HG03558 (cell line): Measurements from ENCODE around the gene RNF183.
"Not testable (repeated sequence)": the region's sequence is repeated elsewhere in the genome, so short reads cannot be mapped to it uniquely, and the experiment has no call there.

Experiments used
- ATAC-seq: cut with Tn5 transposase; IDR thresholded peaks from one replicate; pipeline ENCODE4 v1.9.1; 2021; ENCODE audit warnings: moderate number of reproducible peaks; ENCODE audit not compliant: unreplicated experiment; ENCODE audit errors: extremely low read depth

Gene RNF183

DNA sequence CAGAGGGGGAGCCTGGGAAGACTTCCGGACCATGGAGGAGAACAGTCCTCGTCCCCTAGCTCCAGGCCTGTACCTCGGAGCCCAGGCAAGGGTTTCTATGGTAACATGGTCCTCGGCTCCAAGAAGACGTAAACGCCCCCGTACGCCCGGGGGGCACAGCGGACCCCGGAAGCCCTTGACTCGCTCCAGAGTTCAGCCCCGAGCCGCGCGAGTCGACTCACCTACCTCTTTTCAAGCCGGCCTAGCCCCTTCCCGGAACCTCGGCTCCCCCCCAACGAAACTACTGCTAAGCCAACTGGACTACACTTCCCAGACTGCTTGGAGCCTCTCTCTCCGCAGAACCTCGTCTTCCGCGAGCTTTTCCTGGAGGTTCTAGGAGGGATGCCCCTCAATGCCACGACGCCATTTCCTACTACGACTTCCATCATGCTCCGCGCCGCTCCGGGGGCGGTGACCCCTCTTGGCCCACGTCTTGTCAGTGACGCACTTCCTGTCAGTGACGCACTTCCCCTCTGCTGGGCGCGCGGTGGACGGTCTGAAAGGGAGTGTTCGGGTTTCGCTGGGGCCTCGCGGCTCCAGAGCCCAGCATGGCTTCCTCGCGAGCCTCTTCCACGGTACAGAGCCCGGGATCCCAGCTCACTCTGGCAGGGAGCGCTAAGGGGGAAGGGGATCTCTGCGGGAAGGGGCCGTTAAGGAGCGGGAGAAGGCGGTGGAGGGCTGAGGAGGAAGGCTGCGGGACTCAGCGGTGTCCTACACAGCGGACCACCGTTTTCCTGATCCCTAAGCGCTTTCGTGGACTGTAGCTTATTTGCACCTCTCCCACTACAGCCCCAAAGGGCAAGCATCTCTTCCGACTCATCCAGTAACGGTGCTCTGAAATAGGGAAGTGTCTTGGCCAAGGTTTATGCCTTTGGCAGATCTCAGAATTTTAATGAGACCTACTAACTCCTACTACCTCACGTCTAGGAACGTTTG is 27.7 kb downstream of the RNF183 start, which contains the start of the genes CDC26 and PRPF4:
Gene CDC26 (minus strand): TSS at position 416 of the 975 bp plus-strand sequence. CDS start 3,065 bp downstream, outside the sequence.
Gene PRPF4 (plus strand): TSS at position 502 of the 975 bp plus-strand sequence. CDS start 86 bp downstream, at position 588.
- ATAC-seq: peak; percentile 96

DNA sequence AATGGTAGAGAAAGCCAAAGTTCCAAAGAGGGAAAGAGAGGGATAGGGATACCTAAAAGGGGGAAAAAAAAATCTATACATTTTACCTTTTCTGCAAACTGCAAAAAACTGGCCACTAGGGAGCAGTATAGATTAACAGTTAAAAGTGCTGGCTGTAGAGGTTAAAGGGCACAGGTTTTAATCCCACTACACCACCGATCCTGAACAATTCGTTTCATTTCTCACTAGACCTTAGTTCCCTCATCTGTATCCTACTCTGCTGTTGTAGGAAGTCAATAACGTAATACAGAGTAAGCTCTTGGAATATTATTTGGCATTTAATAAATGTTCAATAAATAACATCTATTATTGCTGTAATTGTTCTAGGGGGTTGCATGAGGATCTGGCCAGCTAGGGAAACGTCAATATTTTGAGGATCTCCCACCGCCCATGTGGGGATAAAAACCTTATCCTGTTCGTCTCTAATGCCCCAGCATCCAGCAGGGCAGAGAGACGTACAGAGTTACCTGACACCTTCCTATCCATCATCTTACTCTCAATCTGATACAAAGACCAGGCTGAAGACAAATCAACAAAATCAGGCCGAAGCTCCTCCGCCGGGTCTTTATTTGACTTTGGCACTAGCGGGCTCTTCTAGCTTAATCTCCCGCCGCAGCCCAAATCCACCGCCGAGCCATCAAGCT is 28.6 kb downstream of the RNF183 start:
- ATAC-seq: no peak

DNA sequence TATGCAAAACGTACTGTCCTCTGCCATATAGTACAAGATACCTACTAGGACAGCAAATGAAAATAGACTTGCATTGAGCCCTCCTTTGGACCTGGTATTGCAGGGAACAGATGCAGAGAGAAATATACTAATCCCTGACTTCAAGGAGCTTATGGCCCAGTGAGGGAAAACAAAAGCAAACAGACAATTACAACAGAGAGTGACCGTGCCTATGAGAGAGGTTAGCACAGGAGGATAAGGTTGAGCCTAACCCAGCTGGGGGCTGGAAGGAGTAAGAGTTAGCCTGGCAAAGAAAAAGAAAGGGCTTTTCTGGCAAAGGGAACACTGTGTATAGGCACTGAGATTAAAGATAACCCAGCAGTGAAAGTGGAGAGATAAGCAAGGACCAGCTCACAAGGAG is 33.3 kb downstream of the RNF183 start:
- ATAC-seq: no peak

DNA sequence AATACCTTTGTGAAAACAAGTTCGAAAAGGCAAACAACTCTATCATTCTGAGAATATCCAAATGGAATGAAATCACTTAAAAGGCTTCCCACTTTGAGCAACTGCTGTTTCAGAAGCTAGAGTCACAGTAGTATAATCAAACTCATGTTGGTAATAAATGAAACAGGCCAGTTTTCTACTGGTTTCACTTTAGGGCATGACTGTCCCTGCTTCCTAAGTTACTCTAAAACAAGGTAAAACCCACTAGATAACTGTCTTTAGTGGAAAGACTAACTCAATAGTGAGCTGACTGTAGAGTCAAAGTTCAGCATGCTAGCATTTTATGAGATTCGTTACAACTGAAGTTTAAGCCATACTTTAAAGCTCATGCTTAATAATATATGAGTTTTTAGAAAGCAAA is 33.8 kb downstream of the RNF183 start:
- ATAC-seq: no peak

DNA sequence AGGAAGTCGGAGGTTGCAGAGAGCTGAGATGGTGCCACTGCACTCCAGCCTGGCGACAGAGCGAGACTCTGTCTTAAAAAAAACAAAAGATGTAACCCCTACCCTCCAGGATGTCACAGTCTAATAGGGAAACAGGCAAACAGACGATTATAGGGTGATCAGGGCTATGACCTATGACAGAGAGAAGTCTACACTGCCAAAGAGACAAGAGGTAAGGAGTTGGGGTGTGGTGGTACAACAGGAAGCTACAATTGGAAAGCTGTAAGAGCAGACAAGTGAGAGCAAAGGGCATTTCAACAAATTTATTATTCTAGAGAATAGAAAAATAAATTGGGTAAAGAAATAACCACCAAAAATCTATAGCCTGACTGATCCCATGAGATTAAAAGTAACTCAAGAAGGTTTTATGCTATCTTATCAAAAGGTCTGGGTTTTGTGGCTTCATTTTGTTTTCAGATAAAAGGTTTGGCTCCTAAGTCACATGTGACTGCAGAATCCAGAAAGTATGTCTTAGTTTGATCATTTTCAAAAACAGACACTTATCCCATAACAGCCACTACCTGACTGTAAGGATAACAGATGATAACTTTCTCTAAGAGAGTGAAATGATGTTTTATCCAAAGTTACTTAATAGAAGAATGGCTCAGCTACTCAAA is 35.1 kb downstream of the RNF183 start:
- no peak for ATAC-seq

DNA sequence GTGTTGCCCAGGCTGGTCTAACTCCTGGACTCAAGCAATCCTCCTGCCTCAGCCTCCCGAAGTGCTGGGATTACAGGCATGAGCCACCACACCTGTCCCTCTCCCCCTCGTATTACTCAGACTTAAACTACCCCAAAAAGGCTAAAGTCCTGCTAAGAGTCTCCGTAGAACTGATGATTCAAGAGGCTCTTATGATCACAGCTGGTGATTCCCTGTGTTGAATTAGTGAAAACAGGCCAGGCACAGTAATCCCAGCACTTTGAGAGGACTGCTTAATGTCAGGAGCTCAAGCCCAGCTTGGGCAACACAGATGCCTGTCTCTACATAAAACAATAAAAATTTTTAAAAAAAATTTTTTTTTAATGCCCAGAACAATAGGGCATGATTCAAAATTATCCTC is 37.0 kb downstream of the RNF183 start:
- ATAC-seq: no peak

DNA sequence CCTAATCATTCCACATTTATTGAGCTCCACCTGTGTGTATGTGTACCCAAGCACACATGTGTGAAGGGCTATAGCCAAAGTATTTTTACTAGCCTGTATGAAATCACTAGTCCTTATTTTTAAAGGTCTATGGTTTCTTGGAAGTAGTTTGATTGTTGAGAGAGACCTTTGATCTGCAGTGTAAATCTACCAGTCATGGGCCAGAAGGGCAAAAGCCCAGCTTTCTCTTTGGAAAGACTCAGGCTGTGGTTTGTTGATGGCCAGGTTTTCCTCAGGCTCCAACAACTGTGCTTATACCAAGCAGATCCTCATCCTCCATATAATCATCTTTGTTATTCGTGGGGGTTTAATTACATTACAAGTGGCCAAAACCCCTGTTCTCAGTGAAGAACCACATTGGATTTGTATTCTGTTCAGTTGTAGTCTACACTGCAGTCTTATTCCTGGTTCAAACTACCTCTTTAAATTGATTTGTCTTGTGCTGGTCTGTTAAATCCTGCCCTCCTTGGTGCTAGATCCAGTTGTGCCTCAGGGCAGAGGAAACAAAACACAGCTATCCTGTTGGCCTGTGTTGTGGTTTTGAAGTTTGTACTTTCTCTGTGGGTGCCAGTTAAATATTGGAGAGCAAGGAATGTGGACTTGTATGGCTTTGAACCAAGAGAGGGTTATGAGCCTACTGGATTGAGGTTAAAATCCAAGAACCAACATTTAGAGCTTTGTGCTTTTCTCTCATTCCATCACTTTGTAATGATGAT is 41.1 kb downstream of the RNF183 start:
- no peak for ATAC-seq

DNA sequence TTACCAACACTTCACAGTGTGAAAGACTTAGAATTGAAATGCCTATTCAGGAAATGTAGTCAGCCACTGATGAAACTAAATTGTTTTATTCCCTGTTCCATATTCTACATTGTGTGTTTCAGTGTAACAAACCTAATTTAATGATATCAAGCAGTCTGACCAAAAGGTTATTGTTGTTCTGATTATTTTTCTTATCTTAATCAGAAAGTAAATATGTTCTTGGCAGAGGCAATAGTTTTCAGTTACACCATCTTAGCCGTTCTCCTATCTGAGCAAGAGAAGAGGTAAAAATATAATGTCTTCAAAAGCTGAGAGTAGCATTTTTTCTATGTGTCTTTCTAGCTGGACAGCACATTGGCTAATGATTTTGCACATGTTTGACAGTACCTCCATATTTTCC is 44.9 kb downstream of the RNF183 start:
- ATAC-seq: no peak

DNA sequence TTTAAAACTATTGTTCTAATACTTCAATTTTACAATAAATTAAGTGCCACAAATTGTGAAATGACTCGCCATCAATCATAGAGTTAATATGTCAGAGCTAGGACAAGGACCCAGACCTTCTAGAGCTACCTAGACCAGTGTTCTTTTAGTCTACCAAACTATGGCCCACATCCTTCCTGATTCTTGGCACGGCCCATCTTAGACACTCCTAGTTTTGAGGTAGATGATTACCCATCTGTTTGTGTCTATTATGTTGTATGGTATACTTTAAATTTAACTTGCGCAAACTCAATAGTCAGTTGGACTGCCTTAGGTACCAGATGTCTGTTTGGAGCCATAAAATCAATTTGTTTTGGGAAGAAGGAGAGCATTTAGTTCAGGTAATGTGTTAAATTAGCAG is 45.3 kb downstream of the RNF183 start:
- ATAC-seq: no peak

DNA sequence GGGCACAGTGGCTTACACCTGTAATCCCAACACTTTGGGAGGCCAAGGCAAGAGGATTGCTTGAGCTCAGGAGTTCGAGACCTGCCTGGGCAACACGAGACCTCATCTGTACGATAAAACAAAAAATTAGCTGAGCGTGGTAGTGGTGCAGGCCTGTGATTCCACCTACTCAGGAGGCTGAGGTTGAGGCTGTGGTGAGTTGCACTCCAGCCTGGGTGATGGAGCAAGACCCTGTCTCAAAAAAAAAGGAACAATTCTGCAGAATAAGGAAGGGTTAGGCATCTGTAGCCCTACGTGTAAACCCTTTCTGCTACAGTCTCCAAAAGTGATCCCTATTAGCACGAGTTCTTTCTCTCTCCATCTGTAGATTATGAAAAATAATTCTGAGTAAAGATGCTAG is 47.7 kb downstream of the RNF183 start:
- ATAC-seq: no peak

DNA sequence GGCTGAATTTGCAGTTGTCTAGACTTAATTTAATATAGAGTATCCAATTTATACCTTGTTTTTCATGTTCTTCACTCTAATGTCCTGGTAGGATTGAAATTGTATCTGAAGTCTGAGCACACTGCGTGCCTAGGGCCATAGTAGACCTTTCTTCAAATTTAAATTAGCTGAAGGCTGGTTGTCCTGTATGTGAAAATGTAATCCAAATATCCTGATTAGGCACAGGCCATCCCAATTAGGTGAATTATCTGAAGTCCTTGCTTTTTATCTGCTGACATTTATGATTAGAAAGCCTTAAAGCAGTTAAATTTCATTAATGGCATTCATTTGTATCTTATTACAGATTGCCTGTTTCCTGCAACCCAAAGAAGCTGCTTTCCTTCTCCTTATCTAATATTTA is 48.2 kb downstream of the RNF183 start:
- ATAC-seq: no peak

DNA sequence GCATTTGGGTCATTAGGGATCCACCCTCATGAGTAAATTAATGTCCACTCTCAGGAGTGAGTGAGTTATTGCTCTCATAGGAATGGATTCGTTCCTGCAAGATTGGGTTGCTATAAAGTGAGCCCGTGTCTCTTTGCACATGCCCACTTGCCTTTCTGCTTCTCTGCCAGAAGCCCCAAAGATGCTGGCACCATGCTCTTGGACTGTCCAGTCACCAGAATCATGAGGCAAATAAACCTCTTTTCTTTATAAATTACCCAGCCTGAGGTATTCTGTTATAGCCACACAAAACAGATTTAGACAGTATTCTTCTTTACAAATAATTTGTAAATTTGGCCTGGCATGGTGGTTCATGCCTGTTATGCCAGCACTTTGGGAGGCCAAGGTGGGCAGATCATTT is 52.4 kb downstream of the RNF183 start:
- no peak for ATAC-seq

DNA sequence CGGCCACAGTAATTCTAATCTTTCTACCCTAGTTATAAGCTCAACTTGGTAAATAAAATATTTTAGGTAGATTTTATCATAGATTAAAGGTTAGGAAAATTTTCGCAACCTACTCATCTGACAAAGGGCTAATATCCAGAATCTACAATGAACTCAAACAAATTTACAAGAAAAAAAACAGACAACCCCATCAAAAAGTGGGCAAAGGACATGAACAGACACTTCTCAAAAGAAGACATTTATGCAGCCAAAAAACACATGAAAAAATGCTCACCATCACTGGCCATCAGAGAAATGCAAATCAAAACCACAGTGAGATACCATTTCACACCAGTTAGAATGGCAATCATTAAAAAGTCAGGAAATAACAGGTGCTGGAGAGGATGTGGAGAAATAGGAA is 53.5 kb downstream of the RNF183 start:
- ATAC-seq: not testable (repeated sequence)

DNA sequence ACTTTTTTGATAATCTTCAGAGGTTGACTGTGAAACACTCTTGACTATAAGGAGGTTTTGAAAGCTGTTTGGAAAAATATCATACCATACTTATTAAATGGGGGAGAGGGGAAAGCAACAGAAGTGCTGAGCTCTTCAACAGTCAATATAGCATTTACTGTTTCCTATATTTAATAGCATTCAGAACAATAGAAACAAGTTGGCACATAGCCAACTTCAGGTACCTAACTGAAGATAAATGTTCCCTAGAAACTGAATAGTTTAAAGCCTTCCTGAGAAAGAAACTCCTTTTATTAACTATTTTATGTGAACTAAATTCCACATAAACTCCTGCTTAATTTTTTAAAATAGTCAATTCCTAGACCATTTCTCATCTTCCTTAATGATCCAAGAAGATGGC is 55.5 kb downstream of the RNF183 start:
- ATAC-seq: no peak
